Stimulated activated CD4-positive, alpha-beta T cell treated with anti-CD3 and anti-CD28 coated beads, TNF-alpha, amount 100 ng/mL, for 24 hours (primary cell): ENCODE measurements around the gene ARAP1.

ENCODE experiments used
- DNase-seq, 3 experiments: peaks; one replicate each; pipeline ENCODE4 v3.0.0-alpha.2; 2020; ENCODE audit warnings: low read depth in 3 of 3

The ARAP1 gene

GRCh38 chr11:72705442-72706365 lies 46.5 kb downstream of the ARAP1 start:
- DNase-seq: no peak

- no peak for DNase-seq
Observed at GRCh38 chr11:72704783-72705265, 47.4 kb downstream of the ARAP1 start.

DNA sequence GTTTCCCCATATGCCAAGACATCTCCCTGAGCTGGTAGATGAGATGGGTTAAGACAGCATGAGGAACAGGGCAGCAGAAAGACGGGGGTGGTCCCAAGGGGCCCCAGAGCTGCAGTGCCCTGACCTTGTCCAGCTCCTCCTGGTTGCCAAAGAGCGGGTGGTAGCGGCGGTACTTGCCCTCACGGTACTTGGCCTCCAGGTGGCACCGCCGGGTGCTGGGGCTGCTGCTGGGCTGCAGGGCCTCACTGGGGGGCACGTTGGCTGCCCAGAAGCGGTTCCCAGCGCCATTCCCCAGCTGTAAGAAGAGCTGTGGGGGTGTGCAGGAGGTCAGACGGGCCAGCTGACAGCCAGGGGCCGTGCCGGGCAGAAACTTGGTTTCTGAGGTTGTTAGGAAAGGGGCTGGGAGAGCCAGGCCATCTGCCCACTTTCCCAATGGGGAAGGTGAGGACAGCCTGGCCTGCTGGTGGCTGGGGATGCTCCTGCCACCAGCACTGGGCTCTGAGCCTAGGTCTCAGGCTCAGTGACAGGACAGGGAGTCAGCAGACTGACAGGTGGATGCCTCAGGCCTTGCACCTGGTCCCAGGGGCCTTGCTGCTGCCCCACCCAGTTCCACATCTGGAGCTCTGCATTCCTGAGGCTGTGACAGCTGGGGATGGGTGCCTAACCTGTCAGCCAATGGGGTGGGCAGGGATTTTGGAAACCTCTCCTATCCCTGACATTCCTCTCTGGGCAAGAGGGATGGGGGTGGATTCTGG lies 48.0 kb downstream of the ARAP1 start:
- no peak for DNase-seq

DNA sequence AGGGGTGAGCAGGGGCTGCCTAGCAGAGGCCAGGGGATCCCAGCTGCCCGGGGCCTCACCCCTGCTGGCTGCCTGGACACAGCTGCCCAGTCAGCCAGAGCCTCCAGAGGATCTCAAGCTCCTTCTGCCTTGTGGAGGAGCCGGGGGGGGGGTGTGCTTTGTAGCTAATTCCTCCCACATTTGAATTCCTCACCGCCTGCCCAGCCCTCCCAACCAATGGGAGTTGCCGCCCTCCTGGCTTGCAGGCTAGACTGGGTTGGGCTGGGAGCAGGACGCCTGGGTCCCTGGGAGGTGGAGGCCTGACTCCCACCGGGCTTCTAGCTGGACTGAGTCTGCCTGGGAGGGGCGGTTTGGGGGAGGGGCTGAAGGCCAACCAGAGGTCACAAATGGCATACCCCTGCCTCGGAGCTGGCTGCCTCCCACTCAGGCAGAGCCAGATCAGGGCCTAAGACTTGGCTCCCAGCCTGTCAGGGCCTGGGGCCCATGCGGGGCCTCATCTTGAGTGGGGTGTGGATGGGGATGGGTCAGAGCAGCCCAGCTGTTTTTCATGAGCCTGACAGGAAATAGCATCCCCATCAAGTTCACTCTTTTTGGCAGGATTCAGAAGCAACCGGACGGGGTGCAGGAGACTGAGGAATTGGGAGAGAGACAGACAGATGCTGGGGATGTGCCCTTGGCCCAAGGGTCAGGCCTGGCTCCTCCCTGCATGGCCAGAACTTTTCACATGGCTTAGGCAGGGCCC lies 48.8 kb downstream of the ARAP1 start:
- DNase-seq: no peak

- no peak for DNase-seq
Observed at GRCh38 chr11:72702577-72703241, 49.5 kb downstream of the ARAP1 start.

- no peak for DNase-seq
Observed at GRCh38 chr11:72702096-72702495, 50.1 kb downstream of the ARAP1 start.

- no peak for DNase-seq
Observed at GRCh38 chr11:72701466-72701865, 50.7 kb downstream of the ARAP1 start.

GRCh38 chr11:72700146-72700545 lies 52.1 kb downstream of the ARAP1 start:
- DNase-seq: no peak

GRCh38 chr11:72697814-72698213 lies 54.4 kb downstream of the ARAP1 start:
- no peak for DNase-seq

DNA sequence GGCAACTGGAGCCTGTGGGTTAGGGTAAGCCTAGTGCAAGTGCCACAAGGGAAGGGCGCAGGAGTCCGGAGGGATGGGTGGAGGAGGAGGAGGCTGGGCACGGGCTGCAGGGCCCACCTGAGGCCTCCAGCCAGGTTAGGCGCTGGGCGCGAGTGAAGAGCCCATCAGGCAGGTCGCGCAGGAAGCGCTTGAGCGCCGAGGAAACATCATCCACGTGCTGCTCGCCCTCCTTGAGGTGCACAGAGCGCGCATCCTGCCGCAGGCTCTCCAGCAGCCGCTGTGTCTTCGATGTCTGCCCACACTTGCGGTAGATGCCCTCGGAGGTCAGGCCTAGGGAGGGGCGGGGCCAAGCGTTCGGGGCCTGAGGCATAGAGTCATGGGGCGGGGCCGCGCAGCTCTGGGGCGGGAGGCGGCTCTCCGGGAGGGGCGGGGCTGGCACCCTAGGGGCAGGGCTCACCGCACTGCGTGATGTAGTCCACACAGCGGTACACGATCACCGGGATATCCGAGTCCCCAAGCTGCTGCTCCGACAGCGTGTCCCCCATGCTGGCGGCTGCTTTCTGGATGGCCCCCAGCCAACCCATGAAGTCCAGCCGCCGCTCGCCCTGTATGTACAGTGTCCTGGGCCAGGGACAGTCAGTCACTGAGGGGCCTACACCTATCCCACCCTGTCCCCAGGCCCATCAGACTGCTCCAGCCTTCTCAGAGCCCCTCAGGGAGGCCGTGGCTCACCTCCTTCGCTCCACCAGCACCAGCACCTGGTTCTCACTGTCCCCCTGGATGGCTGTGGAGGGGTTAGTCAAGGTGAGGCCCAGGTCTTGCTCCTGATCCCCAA lies 55.1 kb downstream of the ARAP1 start:
- no peak for DNase-seq

DNA sequence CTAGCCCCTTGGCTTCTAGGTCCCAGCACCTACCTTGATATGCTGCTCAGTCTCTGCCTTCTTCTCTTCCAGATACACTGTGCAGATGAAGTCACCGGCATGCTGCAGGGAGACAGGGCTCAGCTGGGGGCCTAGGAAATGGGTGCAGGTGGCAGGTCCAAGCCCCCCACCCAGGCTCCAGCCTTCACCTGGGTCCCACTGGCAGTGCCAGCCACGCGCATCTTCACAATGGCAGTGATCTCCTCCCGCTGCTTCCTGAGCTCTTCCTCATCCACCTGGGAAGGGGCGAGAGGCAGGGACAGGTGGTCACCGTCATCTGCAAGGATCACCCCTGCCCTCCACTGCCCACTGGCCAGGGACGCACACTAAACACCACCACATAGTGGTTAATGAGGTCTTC lies 56.9 kb downstream of the ARAP1 start:
- DNase-seq: no peak

DNA sequence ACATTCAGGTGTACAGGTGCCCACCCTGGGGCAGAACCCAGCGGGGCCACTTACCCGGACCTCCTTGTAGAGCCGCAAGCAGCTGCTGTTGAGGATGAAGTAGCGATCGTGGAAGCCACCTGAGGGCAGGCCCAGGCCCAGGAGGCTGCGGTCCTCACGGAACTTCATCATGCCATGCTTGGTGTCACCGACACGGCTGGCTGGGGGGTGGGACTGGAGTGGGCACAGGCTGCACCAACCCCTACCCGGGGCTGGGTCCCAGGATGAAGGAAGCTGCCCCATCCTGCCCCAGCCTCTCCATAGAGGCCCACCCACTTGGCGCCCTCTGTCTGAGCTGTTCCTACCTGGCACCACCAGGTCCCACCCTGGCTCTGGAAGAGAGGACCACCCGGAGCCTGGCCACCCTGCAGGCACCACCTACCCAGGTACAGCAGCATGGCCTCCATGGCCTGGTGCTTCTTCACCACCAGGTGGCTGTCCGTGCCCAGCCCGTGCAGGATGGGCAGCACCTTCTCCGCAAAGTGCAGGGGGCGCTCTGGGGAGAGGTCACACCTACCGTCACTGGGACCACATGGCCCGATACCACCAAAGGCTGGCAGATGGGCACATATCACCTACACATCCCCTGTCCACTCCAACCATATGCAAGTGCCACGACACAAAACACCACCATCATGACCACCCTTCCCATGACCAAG lies 58.8 kb downstream of the ARAP1 start:
- DNase-seq: no peak

GRCh38 chr11:72692498-72693237 lies 59.5 kb downstream of the ARAP1 start:
- no peak for DNase-seq

- no peak for DNase-seq
Observed at GRCh38 chr11:72690166-72690565, 62.0 kb downstream of the ARAP1 start.

DNA sequence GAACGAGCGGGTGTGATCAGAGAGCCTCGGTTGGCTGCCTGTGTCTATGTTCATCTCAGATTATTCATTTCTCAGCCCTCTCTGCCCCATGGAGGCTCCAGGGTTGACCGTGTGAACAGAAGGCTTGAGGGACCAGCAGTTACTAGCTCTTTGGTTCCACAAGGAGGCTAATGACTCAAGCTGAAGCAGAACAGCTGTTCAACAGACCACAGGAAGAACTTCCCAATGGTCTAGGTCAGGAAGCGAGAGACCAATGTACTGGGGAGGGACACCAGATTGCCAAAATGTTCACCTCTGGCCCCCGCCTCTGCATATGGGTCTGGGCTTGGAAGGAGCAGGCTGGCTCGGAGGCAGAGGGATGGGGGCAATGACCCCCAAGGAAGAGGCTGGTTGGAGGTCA lies 63.3 kb downstream of the ARAP1 start:
- no peak for DNase-seq

- DNase-seq: no peak
Observed at GRCh38 chr11:72688486-72688885, 63.7 kb downstream of the ARAP1 start.

DNA sequence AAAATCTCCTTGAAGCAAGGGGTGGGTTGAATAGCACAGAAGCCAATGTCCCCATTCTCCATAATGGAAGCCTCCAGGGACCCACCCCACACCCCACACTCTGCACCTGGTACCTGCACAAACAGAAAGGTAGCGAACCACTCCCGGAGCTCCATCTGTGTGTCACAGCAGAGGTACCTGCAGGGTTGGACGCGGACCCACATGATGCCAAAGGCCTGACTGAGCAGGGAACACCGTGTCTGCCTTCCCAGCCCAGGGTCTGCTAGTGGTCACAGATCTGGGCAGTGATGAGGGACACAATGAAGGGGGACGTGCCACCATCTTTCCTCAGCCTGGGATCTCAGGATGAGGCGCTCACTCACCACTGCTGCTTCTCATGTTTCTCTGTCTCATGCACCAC lies 64.9 kb downstream of the ARAP1 start:
- no peak for DNase-seq

- DNase-seq: no peak
Observed at GRCh38 chr11:72686639-72687220, 65.5 kb downstream of the ARAP1 start.
